ENCODE results near the gene OR51Q1.
A peak's percentile ranks its signal among the peaks of the same experiment; 100 is the strongest.

The OR51Q1 gene, protein sequence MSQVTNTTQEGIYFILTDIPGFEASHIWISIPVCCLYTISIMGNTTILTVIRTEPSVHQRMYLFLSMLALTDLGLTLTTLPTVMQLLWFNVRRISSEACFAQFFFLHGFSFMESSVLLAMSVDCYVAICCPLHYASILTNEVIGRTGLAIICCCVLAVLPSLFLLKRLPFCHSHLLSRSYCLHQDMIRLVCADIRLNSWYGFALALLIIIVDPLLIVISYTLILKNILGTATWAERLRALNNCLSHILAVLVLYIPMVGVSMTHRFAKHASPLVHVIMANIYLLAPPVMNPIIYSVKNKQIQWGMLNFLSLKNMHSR

GRCh38 chr11:5421811-5422210 lies at the start of gene OR51Q1:
Gene OR51Q1, plus strand, starts transcription at chr11:5422111. Its CDS starts 90 bp downstream, at chr11:5422201.
- no peak for DNase-seq

GRCh38 chr11:5380740-5381342 lies 41.1 kb upstream of the OR51Q1 start:
- peak in 1 of 2 experiments; percentile 1 for DNase-seq

DNA sequence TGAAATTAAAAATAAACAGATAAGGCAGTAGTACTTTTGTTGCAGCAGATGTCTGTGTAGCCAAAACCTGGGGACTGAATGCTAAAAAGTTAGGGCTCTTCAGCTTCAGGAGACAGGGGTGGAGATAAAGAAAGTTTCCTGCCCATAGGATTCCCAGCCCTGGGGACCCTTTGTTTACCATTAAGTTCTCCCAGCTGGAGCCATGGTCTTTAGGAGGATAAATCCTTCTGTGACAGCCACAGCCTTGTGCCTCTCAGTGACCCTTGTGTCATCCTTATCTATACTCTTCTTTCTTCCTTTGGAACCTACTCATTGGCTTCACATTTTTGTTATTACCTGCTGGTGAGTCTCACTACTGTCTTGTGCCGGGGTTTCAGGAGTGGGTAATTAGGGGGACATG lies 38.3 kb upstream of the OR51Q1 start, which contains the start of gene OR51M1:
Gene OR51M1 (plus strand): TSS at position 237 of the 400 bp plus-strand sequence. CDS start 5,587 bp downstream, outside the sequence.
- no peak for DNase-seq

DNA sequence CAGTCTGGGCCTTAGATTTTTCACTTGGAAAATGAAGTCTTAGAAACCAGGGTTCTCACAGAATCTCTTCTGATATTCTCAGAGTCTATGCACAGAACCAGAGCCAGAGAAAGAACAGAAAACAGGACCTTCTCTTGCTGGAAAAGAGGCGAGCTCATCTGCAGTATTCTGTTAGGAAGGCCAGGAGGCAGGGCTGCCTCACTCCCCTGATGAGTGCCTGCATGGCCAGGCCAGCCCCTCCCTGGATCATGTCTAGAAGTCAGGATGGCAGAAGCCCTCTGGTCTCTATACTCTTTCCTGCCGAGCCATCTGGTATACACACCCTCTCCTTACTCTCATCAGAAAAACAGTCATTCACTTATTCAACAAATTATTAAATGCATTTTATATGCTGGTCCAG lies 37.6 kb upstream of the OR51Q1 start:
- DNase-seq: no peak

GRCh38 chr11:5390210-5390609 lies 31.7 kb upstream of the OR51Q1 start:
- no peak for DNase-seq

DNA sequence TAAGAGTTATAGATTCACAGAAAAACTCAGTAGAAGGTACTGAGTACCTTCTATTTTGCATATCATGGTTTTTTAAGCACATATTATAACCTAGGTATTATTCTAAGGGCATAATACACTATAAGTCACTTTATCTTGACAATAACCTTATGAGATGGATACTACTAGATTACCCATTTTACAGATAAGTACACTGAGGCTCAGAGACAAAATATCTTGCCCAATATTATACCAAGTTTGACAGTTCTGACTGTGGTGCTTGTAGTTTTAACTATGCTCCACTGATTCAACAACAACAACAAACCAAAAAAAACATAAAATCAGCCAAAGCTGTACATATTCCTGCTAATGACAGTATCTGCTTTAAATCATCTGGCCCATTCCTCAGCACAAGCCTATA lies 27.8 kb upstream of the OR51Q1 start:
- DNase-seq: no peak

DNA sequence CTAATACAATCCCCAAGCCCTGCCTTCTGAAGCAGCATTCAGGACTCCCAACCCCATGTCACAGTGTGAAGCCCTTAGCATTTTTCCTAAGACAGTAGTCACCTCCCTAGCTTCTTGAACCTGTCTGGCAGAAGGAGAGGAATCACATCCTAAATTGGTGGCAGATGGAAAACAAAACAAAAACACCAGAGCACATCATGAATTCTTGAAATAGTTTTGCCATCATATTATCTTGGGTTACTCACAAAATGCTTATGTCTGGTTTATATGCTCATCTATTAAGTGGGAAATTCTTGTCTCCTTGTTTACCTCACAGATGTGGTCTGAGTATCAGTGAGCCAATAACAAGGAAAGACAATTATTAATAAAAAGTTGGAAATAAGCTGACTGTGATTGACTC lies 23.0 kb upstream of the OR51Q1 start:
- DNase-seq: no peak

GRCh38 chr11:5405173-5405572 lies 16.7 kb upstream of the OR51Q1 start:
- DNase-seq: no peak

DNA sequence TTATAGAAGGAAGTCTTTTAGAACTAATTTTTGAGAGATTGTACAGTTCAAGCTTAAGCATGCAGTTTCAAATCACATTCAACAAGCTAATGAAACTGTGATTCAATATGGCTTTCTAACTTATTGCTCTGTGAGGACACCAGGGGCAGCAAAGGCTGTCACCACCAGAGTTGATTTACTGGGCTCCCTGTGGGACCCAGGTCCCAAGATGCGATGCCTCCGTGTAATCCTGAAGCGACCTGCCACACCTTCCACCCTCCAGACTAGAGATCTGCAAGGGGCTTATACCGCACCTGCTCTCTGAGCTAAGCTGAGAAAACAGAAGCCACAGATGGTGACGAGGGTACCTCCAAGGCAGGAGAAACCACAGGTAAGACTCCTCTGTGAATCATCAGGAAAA lies 918 bp upstream of the OR51Q1 start:
- no peak for DNase-seq

GRCh38 chr11:5423131-5423530 lies 1.2 kb downstream of the OR51Q1 start:
- DNase-seq: no peak

DNA sequence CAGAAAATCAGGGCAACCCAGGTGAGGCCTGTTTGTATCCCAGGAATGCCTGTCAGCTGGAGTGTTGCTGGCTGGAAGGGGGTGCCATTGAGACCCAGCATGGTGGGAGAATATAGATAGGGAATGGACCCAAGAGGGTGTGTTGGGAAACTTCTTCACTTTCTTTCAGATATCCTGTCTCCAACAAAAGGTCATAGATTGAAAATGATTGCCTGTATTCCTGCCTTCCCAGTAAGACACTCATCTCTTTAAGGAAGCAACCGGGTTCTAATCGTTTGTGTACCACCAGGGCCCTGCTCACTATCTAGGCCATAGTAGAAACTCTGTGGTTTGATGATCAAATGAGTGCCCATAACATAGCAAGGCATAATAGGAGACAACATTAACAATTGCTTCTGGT lies 19.5 kb downstream of the OR51Q1 start, which contains the start of gene OR51I1:
Gene OR51I1 (minus strand): TSS at position 101 of the 400 bp plus-strand sequence. CDS start 0 bp downstream, at position 101.
- DNase-seq: no peak

DNA sequence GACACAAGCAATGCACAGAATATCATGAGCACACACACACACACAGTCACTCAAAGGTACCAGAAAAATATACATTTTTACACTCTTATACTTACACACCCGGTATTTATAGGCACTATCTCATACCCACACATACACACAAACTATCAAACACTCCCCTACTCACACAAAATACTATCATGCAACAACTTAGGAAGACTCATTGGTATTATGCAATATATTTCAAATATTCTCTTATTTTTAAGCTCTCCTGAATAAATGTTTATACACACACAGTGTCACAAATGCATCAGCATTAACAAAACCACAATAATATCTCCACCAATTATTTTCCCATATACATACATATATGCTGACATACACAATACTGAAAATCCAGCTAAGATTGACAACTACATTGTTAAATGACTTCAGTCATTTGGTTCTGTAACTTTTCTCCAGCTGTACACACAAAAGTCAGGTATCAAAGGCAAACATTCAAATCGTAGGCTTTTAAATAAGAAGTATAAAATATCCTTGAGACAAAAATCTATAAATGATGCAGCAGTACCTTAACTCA lies 22.0 kb downstream of the OR51Q1 start:
- DNase-seq: no peak

GRCh38 chr11:5449023-5449422 lies 27.1 kb downstream of the OR51Q1 start, which contains the start of gene OR51I2:
Gene OR51I2, plus strand, starts transcription at chr11:5449323. Its CDS starts 4,166 bp downstream, at chr11:5453489.
- DNase-seq: no peak

DNA sequence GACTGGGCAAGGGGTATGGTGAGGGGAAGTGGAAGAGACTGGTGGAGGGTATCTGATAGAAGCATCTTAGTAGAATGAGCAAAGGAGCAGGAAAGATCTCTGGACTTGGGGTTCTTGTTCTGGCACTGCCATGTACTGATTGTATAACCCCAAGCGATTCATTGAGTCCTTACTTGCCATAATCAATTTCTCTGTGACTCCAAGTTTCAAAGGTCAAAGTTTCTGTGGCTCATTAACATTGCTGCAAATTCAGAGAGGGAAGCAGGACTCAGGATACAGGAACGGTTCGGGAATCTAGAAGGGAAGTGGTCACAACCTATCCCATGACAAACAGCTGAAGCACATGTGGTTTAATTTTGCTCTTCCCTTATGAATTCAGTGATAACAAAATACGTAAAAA lies 27.5 kb downstream of the OR51Q1 start:
- no peak for DNase-seq

GRCh38 chr11:5460983-5461621 lies 39.2 kb downstream of the OR51Q1 start:
- DNase-seq: no peak

GRCh38 chr11:5467527-5467926 lies 45.6 kb downstream of the OR51Q1 start:
- DNase-seq: no peak
